C4-2B (cell line): ENCODE data around the gene KCNQ5.

Experiments
- CTCF ChIP-seq: fragments of 450-650 bp; conservative IDR thresholded peaks from 2 replicates; pipeline ENCODE4 v1.5.1; 2017; ENCODE audit warnings: mild to moderate bottlenecking
- ZFX ChIP-seq: fragments of 450-650 bp; IDR thresholded peaks from 2 replicates; pipeline ENCODE4 v1.6.1; 2017

- TF ChIP-seq CTCF (no peak), ZFX (no peak)
These were observed 352.4 kb downstream of the KCNQ5 start for GRCh38 chr6:72974276-72974675.
